ENCODE data around the gene ZBTB7C.

- TF ChIP-seq, protein P1, sequence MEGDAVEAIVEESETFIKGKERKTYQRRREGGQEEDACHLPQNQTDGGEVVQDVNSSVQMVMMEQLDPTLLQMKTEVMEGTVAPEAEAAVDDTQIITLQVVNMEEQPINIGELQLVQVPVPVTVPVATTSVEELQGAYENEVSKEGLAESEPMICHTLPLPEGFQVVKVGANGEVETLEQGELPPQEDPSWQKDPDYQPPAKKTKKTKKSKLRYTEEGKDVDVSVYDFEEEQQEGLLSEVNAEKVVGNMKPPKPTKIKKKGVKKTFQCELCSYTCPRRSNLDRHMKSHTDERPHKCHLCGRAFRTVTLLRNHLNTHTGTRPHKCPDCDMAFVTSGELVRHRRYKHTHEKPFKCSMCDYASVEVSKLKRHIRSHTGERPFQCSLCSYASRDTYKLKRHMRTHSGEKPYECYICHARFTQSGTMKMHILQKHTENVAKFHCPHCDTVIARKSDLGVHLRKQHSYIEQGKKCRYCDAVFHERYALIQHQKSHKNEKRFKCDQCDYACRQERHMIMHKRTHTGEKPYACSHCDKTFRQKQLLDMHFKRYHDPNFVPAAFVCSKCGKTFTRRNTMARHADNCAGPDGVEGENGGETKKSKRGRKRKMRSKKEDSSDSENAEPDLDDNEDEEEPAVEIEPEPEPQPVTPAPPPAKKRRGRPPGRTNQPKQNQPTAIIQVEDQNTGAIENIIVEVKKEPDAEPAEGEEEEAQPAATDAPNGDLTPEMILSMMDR (IDR thresholded peaks at IDR 0.05), result no peak
- TF ChIP-seq POLR2A (IDR thresholded peaks at IDR 0.05) (no peak), EP300 (IDR thresholded peaks at IDR 0.05) (no peak)
These were observed 380.5 kb downstream of the ZBTB7C start for GRCh38 chr18:48028696-48029095.
